ENCODE data around the gene BCAS4.
"Not testable (repeated sequence)": the region's sequence is repeated elsewhere in the genome, so short reads cannot be mapped to it uniquely, and the experiment has no call there.

Gene BCAS4

GRCh38 chr20:50879649-50880550 lies 85.0 kb downstream of the BCAS4 start:
- DNase-seq: no peak

- not testable (repeated sequence) for DNase-seq
These were observed 87.0 kb downstream of the BCAS4 start for GRCh38 chr20:50881759-50882424.

GRCh38 chr20:50883856-50884255 lies 89.0 kb downstream of the BCAS4 start:
- DNase-seq: no peak

GRCh38 chr20:50885068-50885467 lies 90.2 kb downstream of the BCAS4 start:
- no peak for DNase-seq

GRCh38 chr20:50885781-50886180 lies 90.9 kb downstream of the BCAS4 start:
- DNase-seq: no peak

GRCh38 chr20:50886184-50886790 lies 91.4 kb downstream of the BCAS4 start:
- no peak for DNase-seq

- DNase-seq: no peak
These were observed 92.7 kb downstream of the BCAS4 start for GRCh38 chr20:50887576-50887975.

GRCh38 chr20:50891138-50891537 lies 96.3 kb downstream of the BCAS4 start:
- no peak for DNase-seq

- DNase-seq: no peak
These were observed 97.5 kb downstream of the BCAS4 start for GRCh38 chr20:50892394-50892793.

- DNase-seq: no peak
These were observed 98.8 kb downstream of the BCAS4 start for GRCh38 chr20:50893620-50894019.

GRCh38 chr20:50895111-50895830 lies 100.4 kb downstream of the BCAS4 start:
- DNase-seq: no peak

- DNase-seq: no peak
These were observed 103.6 kb downstream of the BCAS4 start for GRCh38 chr20:50898475-50898874.

GRCh38 chr20:50900261-50900660 lies 105.4 kb downstream of the BCAS4 start:
- DNase-seq: no peak

- DNase-seq: no peak
These were observed 106.4 kb downstream of the BCAS4 start for GRCh38 chr20:50901301-50901700.

- no peak for DNase-seq
These were observed 108.6 kb downstream of the BCAS4 start for GRCh38 chr20:50903353-50904051.

GRCh38 chr20:50904067-50904570 lies 109.3 kb downstream of the BCAS4 start:
- no peak for DNase-seq

- DNase-seq: no peak
These were observed 114.6 kb downstream of the BCAS4 start for GRCh38 chr20:50909413-50909812.

- DNase-seq: no peak
These were observed 116.2 kb downstream of the BCAS4 start for GRCh38 chr20:50911030-50911429.

GRCh38 chr20:50911716-50912115 lies 116.9 kb downstream of the BCAS4 start:
- no peak for DNase-seq

GRCh38 chr20:50913690-50914375 lies 119.0 kb downstream of the BCAS4 start:
- DNase-seq: no peak

- DNase-seq: no peak
These were observed 120.6 kb downstream of the BCAS4 start for GRCh38 chr20:50915424-50915823.

GRCh38 chr20:50916257-50916656 lies 121.4 kb downstream of the BCAS4 start:
- no peak for DNase-seq

Data from stimulated activated CD8-positive, alpha-beta memory T cell treated with anti-CD3 and anti-CD28 coated beads, Interleukin-4, amount 100 ng/mL, for 48 hours (primary cell).